Right kidney (tissue), 1 donor: ENCODE measurements around the gene NPHP4.
"Not testable (repeated sequence)": the region's sequence is repeated elsewhere in the genome, so short reads cannot be mapped to it uniquely, and the experiment has no call there.

Source experiments
- DNase-seq: peaks from one replicate; pipeline ENCODE4 v3.0.0-alpha.2; 2016

Gene NPHP4

GRCh38 chr1:6024376-6024775, 32.2 kb upstream of the NPHP4 start:
- DNase-seq = no peak

- DNase-seq = no peak
Measured at GRCh38 chr1:6023346-6023745, 31.1 kb upstream of the NPHP4 start.

DNA sequence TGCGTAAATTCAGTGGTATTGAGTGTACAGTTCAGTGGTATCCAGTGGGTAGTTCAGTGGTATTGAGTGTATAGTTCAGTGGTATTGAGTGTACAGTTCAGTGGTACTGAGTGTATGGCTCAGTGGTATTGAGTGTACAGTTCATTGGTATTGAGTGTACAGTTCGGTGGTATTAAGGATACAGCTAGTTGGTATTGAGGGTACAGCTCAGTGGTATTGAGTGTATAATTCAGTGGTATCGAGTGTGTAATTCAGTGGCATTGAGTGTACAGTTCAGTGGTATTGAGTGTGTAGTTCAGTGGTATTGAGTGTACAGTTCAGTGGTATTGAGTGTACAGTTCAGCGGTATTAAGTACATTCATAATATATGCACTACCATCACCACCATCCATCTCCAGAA, 30.0 kb upstream of the NPHP4 start:
- no peak for DNase-seq

DNA sequence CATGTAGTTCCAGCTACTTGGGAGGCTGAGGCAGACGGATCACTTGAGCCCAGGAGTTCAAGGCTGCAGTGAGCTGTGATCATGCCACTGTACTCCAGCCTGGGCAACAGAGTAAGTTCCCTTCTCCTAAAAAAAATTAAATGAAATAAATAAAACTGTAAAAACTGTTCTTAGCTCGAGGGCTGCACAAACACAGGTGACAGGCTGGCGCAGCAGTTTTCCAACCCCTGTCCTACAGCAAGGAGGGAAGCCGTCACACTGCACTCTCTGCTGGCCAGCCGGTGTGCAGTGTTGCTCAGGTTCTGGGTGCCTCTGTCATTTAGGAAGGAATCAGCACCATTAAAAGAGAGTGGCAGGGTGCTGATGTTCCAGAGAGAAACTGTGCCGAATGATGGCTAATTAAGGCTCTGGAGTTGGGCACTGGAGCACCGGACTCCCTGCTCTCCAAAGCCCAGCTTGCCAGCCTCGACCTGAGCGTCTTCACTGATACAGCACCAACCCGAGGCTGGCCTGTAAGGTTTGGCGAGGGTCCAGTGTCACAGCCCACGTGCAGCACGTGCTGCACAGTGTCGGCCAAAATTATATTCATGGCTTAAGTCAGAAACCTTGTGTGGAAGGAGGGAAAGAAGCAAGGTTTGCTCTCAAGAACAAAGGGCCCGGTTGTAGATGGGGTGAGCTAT, 27.1 kb upstream of the NPHP4 start:
- no peak for DNase-seq

- not testable (repeated sequence) for DNase-seq
Measured at GRCh38 chr1:6017654-6018053, 25.4 kb upstream of the NPHP4 start.

DNA sequence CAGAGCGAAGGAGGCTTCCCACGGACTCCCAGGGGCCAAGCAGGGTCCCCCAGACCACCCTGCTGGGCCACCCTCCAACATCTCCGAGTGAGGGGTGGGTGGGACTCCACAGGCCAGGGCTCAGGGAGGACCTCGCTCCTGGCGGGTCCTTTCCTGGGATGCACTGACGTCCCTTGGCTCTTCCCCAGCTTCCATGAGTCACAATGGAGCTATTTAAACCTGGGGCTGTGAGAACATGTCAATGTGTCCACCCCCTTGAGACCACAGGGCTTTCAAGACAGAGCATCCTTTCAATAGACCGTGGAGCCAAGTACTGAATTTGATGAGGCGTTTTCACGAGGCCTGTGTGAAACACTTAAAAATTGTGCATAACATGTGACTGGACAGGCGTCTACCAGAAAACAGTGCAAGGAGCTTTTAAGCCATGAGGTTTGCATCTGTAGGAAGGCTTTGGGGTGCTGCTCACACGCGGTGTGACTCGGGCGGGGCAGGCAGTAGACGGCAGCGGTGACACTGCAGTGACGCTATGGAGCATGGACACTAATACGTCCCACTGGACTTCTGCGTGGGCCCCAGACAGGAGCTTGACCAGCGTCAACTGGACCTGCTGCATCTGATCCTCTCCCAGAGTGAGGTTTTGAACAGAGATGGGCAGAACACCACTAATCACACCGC, 24.1 kb upstream of the NPHP4 start:
- DNase-seq = no peak

GRCh38 chr1:6014130-6014999, 22.1 kb upstream of the NPHP4 start:
- no peak for DNase-seq

GRCh38 chr1:6013491-6013890, 21.3 kb upstream of the NPHP4 start:
- DNase-seq = no peak

DNA sequence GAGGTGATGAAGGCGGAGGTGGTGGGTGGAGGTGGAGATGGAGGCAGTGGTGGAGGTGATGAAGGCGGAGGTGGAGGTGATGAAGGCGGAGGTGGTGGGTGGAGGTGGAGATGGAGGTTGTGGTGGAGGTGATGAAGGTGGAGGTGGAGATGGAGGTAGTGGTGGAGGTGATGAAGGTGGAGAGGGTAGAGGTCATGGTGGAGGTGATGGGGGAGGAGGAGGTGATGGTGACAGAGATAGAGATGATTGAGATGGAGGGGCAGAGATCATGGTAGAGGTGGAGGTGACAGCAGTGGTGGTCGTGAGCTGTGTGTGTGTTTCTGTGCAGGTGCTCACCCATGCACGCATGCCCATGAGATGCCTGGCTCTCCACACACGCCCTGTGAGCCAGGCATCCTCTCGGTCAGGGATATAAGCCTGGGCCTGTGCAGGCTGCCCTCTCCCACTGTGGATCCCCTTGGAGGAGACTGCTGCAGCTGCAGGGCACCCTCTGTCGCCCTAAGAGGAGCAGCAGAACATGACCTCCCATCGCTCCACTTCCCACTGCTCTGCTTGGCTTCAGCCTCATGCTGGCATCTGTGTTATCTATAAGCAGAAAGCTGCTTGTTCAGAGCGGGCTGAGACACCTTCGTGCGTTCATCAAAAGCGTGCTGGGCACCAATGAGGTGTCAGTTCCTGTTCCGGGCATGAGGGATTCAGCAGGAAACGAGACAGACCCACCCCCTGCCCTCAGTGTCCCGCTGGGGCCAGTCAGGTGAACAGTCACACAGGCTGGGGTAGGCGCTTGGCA, 20.5 kb upstream of the NPHP4 start:
- no peak for DNase-seq

- DNase-seq = no peak
Measured at GRCh38 chr1:6011946-6012258, 19.7 kb upstream of the NPHP4 start.

- no peak for DNase-seq
Measured at GRCh38 chr1:6011161-6011945, 19.1 kb upstream of the NPHP4 start.

DNA sequence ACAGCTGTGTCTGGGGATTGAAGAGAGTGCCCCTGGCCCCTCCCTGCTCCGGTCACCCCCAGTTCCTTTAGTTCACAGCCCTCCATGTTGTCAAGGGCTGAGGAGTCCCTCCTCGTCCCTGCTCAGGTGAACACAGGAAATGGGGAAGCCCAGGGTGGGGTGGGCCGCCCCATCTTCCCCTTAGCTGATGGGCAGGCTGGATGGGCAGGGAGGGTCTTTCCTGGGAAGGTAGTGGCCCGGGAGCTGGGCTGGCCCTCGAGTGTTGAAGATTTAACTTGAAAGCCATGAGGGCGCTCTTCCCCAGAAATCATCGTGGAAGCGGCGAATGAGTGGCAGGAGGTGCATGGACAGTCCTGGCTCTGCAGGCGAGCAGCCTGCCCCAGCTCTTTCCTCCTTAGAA, 18.3 kb upstream of the NPHP4 start:
- DNase-seq = no peak

DNA sequence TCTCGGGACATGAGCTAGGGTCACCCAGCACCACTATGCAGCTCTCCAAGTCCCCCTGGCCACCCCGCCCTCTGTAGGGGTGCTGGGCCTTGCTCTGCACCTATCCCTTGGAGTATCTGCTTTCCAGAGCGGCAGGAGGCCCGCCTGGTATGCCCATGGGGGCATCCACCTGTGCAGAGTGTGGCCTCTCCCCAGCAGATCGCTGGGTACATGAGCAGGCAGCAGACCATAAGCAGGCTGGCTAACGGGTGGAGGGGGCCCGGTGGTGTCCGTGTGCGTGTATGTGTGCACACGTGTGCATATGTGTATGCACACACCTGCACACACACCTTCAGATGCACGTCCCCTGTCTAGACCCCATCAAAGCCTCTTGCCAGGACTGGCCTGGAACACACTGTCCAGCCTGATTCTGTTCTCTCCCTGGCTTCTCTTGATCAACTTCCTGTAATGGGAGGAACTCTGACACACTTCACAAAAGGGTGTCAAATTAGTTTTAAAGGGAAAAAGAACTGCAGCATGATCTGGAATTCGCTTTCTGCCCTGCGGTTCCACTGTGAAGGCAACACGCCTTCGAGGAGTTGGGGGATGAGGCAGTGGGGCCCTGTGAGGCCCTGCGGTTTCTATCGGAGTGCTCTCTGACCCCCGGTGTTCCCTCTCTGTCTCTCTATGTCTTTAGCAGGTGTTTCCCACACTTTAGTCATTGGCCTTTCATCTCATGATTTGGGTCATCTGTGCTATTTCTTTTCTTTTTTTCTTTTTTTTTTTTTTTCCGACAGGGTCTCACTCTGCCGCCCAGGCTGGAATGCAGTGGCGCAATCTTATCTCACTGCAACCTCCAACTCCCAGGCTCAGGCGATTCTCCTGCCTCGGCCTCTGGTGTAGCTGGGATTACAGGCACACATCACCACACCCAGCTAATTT, 17.2 kb upstream of the NPHP4 start:
- no peak for DNase-seq

GRCh38 chr1:6008696-6009095, 16.5 kb upstream of the NPHP4 start:
- no peak for DNase-seq

DNA sequence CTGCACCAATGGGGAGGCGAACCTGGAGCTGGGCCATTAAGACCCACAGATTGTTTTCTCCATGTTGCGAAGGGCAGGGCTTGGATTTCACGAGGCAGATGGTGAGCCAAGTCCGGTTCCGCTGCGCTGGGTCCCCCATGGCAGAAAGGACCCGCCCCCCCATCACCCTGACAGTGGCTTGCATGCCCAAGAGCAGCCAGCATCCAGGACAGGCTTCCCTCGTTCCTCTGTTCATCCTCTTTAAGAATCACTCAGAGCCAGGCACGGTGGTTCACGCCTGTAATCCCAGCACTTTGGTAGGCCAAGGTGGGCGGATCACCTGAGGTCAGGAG, 15.8 kb upstream of the NPHP4 start:
- no peak for DNase-seq

GRCh38 chr1:6007318-6008083, 15.3 kb upstream of the NPHP4 start:
- DNase-seq = no peak

GRCh38 chr1:6006882-6007281, 14.7 kb upstream of the NPHP4 start:
- no peak for DNase-seq

DNA sequence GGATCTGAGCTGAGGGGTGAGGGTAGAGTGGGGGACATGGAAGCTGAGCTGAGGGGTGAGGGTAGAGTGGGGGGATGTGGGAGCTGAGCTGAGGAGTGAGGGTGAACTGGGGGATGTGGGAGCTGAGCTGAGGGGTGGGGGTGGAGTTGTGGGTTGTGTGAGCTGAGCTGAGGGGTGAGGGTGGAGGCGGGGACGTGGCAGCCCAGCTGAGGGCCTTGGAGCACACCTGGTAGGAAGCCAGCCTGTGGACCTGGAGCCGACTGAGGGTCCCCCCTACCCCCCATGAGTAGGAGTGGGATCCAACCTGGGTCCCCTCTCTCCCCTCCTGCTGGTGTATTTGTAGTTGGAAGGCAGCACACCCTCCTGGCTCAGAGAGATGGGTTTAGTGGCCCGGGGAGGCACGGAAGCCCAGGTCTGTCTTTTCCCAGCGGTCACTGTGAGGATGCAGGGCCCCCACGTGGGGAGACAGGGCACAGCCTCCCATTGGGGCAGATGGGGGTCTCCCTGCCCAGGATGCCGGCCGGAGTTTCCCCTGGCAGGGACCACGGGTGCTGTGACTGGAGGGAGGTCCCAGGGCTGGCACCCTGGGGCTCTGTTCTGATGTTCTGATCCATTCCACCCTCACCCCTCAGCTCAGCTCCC, 13.2 kb upstream of the NPHP4 start:
- no peak for DNase-seq

DNA sequence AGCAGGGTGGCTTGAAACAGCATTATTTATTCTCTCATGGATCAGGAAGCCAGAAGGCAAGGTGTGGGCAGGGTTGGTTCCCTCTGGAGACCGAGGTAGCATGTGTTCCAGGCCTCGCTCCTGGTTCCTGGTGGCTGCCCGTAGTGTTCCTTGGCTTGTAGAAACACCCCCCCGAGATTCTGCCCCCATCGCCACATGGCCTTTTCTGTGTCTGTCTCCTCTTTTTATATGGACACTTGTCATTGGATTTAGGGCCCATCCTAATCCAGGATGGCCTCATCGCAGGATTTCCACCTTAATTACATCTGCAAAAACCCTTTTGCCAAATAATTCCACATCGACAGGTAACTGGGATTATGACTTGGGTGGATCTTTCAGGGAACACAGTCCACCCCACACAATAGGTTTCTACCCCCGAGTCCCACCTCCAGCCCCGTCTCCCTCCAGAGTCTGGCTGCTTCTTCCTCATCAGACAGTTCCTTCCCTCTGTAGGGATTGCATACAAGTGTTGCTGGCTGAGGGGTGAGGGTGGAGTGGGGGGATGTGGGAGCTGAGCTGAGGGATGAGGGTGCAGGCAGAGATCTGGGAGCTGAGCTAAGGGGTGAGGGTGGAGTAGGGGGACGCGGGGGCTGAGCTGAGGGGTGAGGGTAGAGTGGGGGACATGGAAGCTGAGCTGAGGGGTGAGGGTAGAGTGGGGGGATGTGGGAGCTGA, 12.3 kb upstream of the NPHP4 start:
- DNase-seq = no peak
